ENCODE data around the gene FAM186B.

Gene FAM186B

GRCh38 chr12:49538510-49539403 is 66.7 kb downstream of the FAM186B start, which contains the start of gene KCNH3:
Gene KCNH3 (plus strand): TSS chr12:49539030. CDS start chr12:49539417, 387 bp downstream.
- H3K4me1 ChIP-seq (ENCODE audit: control insufficient read depth, insufficient read depth, low read length, poor library complexity, severe bottlenecking) = peaks cover 21% of the 10 kb centered on the region
- no peak within 1 kb of the TSS for H3K27ac ChIP-seq (ENCODE audit: insufficient read depth, low read length, poor library complexity, severe bottlenecking)

GRCh38 chr12:49537752-49538509 is 67.5 kb downstream of the FAM186B start:
- no peak overlapping the region for H3K27ac ChIP-seq (ENCODE audit: insufficient read depth, low read length, poor library complexity, severe bottlenecking)

More at GRCh38 chr12:49538510-49539403, 66.7 kb downstream of the FAM186B start, which contains the start of gene KCNH3:
- H3K27me3 ChIP-seq (replicated peaks; ENCODE audit: control insufficient read depth, insufficient read depth, low read length, poor library complexity, severe bottlenecking) = no peaks in the 10 kb centered on the region
- no peaks in the 10 kb centered on the region for H3K9me3 ChIP-seq (ENCODE audit: control insufficient read depth, low read length)
- H3K36me3 ChIP-seq (ENCODE audit: control insufficient read depth, insufficient read depth, low read length) = no peaks in the 10 kb centered on the region
- peak; percentile 84 to 88 (median 87) for DNase-seq
- peak within 1 kb of the TSS; percentile 68 for H3K4me3 ChIP-seq (ENCODE audit: insufficient read depth, low read depth, low read length, poor library complexity, severe bottlenecking)

More at GRCh38 chr12:49537752-49538509, 67.5 kb downstream of the FAM186B start:
- Histone ChIP-seq H3K4me1 (ENCODE audit: control insufficient read depth, insufficient read depth, low read length, poor library complexity, severe bottlenecking) (peaks cover 17% of the 10 kb centered on the region), H3K27me3 (replicated peaks; ENCODE audit: control insufficient read depth, insufficient read depth, low read length, poor library complexity, severe bottlenecking) (no peaks in the 10 kb centered on the region), H3K36me3 (ENCODE audit: control insufficient read depth, insufficient read depth, low read length) (no peaks in the 10 kb centered on the region), H3K9me3 (ENCODE audit: control insufficient read depth, low read length) (no peaks in the 10 kb centered on the region), H3K4me3 (ENCODE audit: insufficient read depth, low read depth, low read length, poor library complexity, severe bottlenecking) (peak overlapping the region; percentile 68)
- no peak for DNase-seq

Data from effector memory CD4-positive, alpha-beta T cell (primary cell).